K562 (cell line): ENCODE data around the gene MEF2C. TPM values are rescaled to one million over a fixed set of nuclear protein-coding genes. Genes with fewer than 3 reads are reported as not detected.

Source experiments
- ATAC-seq: fragments of 200-7000 bp; cut with Tn5 transposase; 3 replicates; pipeline ENCODE4 v1.9.1; 2020; ENCODE audit warnings: moderate library complexity
- BruUV-seq: library from RNA; stranded (reverse); fragments of 400-500 nt; replicated peaks from 2 replicates; lab custom pipeline; 2021; lab: Mats Ljungman, UMichigan
- CTCF ChIA-PET: fragments of 300-600 bp; formaldehyde crosslinking; extraction: SDS; loops from one replicate; lab custom pipeline; 2021; ENCODE audit warnings: low intra/inter-chr PET ratio; lab: Yijun Ruan, JAX
- POLR2A ChIA-PET: fragments of 300-600, 350-650 bp; sonication (Branson Sonifier 250); formaldehyde crosslinking; extraction: SDS; loops from one replicate; lab custom pipeline; 2021; ENCODE audit warnings: antibody characterized with exemption, inconsistent platforms; lab: Yijun Ruan, JAX
- DNase-seq, 4 experiments: peaks; one replicate each; pipeline versions ENCODE4 v3.0.0 to v3.0.0-alpha.2; 2011 to 2018; ENCODE audit warnings: low spot score in 3 of 4, mixed read lengths in 3 of 4; ENCODE audit errors: extremely low read depth in 1 of 4
- FAIRE-seq: peaks from 2 replicates; lab custom pipeline; 2011; peaks lifted over from hg19 to GRCh38; lab: Jason Lieb, UNC
- H2AFZ ChIP-seq: 2 replicates; pipeline ENCODE4 v1.6.0; 2011; ENCODE audit warnings: low read depth, low read length, control low read depth, inconsistent platforms
- H3K27ac ChIP-seq: fragments of 200-600 bp; 3 replicates; pipeline ENCODE4 v1.8.0; 2011; ENCODE audit warnings: low read depth, mild to moderate bottlenecking, control low read depth, inconsistent platforms, low read length, moderate library complexity, mixed read lengths; ENCODE audit errors: extremely low read depth
- H3K27me3 ChIP-seq, 2 experiments: fragments of 300-600 bp in 1 of 2; 2 replicates in 1 of 2; 3 replicates in 1 of 2; pipeline versions ENCODE4 v1.6.0 to v1.8.0; 2011; ENCODE audit warnings: inconsistent platforms in 2 of 2, low read length in 2 of 2, mild to moderate bottlenecking in 1 of 2, mixed read lengths in 1 of 2, moderate library complexity in 1 of 2; ENCODE audit not compliant: control insufficient read depth in 2 of 2, insufficient read depth in 2 of 2
- H3K36me3 ChIP-seq: fragments of 300-600 bp; 3 replicates; pipeline ENCODE4 v1.8.0; 2011; ENCODE audit warnings: mild to moderate bottlenecking, low read length, inconsistent platforms; ENCODE audit not compliant: control insufficient read depth, insufficient read depth
- H3K4me1 ChIP-seq, 2 experiments: fragments of 200-600 bp in 1 of 2; replicated peaks in 1 of 2; 2 replicates in 1 of 2; 3 replicates in 1 of 2; pipeline versions ENCODE4 v1.5.1 to v1.8.0; 2011; ENCODE audit warnings: inconsistent platforms in 2 of 2, low read length in 2 of 2, mild to moderate bottlenecking in 1 of 2, mixed read lengths in 1 of 2, moderate library complexity in 1 of 2; ENCODE audit not compliant: control insufficient read depth in 2 of 2, insufficient read depth in 2 of 2
- H3K4me2 ChIP-seq: 2 replicates; pipeline ENCODE4 v1.6.1; 2011; ENCODE audit warnings: low read length, control low read depth, inconsistent platforms, mixed read lengths; ENCODE audit not compliant: insufficient read depth
- H3K4me3 ChIP-seq: fragments of 200-600 bp; sonication (generic), shearing (Covaris generic); 2 replicates; pipeline ENCODE4 v1.5.1; 2016; ENCODE audit warnings: control low read depth, inconsistent platforms
- H3K79me2 ChIP-seq: fragments of 200-600 bp; 3 replicates; pipeline ENCODE4 v1.8.0; 2011; ENCODE audit warnings: low read length, inconsistent platforms; ENCODE audit not compliant: control insufficient read depth, insufficient read depth
- H3K9ac ChIP-seq, 2 experiments: 2 replicates each; pipeline versions ENCODE4 v1.6.0 to v1.6.1; 2011; ENCODE audit warnings: low read depth in 2 of 2, low read length in 2 of 2, control low read depth in 1 of 2, inconsistent platforms in 1 of 2, mild to moderate bottlenecking in 1 of 2, mixed read lengths in 1 of 2; ENCODE audit not compliant: insufficient read depth in 1 of 2
- H3K9me1 ChIP-seq: one replicate; pipeline ENCODE4 v1.6.0; 2011; ENCODE audit warnings: inconsistent platforms, mild to moderate bottlenecking, low read length, moderate library complexity; ENCODE audit not compliant: control insufficient read depth, insufficient read depth
- H3K9me3 ChIP-seq: replicated peaks from 2 replicates; pipeline ENCODE4 v1.5.1; 2011; ENCODE audit warnings: low read depth, low read length, inconsistent platforms; ENCODE audit not compliant: control insufficient read depth, insufficient read depth
- H4K20me1 ChIP-seq: replicated peaks from 2 replicates; pipeline ENCODE4 v1.6.1; 2011; ENCODE audit warnings: low read length, inconsistent platforms, mixed read lengths; ENCODE audit not compliant: control insufficient read depth, insufficient read depth
- ETV1 ChIP-seq: fragments of 450-650 bp; conservative IDR thresholded peaks from 2 replicates; pipeline ENCODE4 v1.6.1; 2016; ENCODE audit warnings: missing genetic modification characterization, control low read depth, low read depth, missing compliant biosample characterization
- KLF1 ChIP-seq: fragments of 450-650 bp; IDR thresholded peaks from 2 replicates; pipeline ENCODE4 v1.6.1; 2016; ENCODE audit warnings: missing genetic modification characterization, missing compliant biosample characterization
- SIN3B ChIP-seq: fragments of 450-650 bp; IDR thresholded peaks from 2 replicates; pipeline ENCODE4 v1.6.1; 2017; ENCODE audit warnings: low read depth, mild to moderate bottlenecking, moderate library complexity
- SMC3 ChIP-seq: conservative IDR thresholded peaks from 2 replicates; pipeline ENCODE4 v1.6.1; 2011; ENCODE audit warnings: low read depth, low read length, improper control_type of control experiment; ENCODE audit not compliant: insufficient read depth
- TCF7L2 ChIP-seq: fragments of 150-350 bp; IDR thresholded peaks from 2 replicates; pipeline ENCODE4 v1.6.1; 2016; ENCODE audit warnings: low read depth, mild to moderate bottlenecking, low read length, moderate library complexity
- ZZZ3 ChIP-seq: fragments of 450-650 bp; IDR thresholded peaks from 2 replicates; pipeline ENCODE4 v1.6.1; 2016; ENCODE audit warnings: antibody characterized with exemption, mild to moderate bottlenecking, moderate library complexity
- WGBS: fragments of 100-300 bp; shearing (Covaris generic); methylation state at CpG from one replicate; pipeline ENCODE4 v1.1.6; 2016; ENCODE audit warnings: low coverage, mixed read lengths; ENCODE audit not compliant: insufficient coverage; ENCODE audit errors: missing lambda C conversion rate; 5-methylcytosine and 5-hydroxymethylcytosine counted together
- in situ Hi-C: fragments of 300-500 bp; cut with MboI; formaldehyde crosslinking; loops from 4 replicates; pipeline ENCODE4 v1.15.0; 2018; ENCODE audit warnings: inconsistent platforms, mixed read lengths
- intact Hi-C: fragments of 100-400 bp; cut with micrococcal nuclease; formaldehyde crosslinking; loops from 2 replicates; pipeline ENCODE4 v1.14.2; 2022
- polyA plus RNA-seq, 8 experiments: library from polyadenylated mRNA; depleted of rRNA in 4 of 8; stranded (reverse) in 5 of 8; unstranded in 3 of 8; fragments of >200 nt; fragmentation: Nextera tagmentation in 2 of 8; fragmentation: Illumina TruSeq in 1 of 8; extraction: Ambion mirVana in 2 of 8; extraction: Trizol in 1 of 8; gene quantifications; 2 replicates each; pipeline versions ENCODE4 v1.2.1 to v1.2.3, GENCODE V29; 2011 to 2014; ENCODE audit warnings: inconsistent platforms in 1 of 8, missing spikeins in 1 of 8
- total RNA-seq, 7 experiments: library from RNA; depleted of rRNA in 6 of 7; stranded (reverse); fragments of >200 nt in 6 of 7; fragmentation: Illumina TruSeq in 2 of 7; extraction: Trizol in 2 of 7; gene quantifications; 2 replicates each; pipeline versions ENCODE4 v1.2.1 to v1.2.3, GENCODE V29; 2011 to 2021; ENCODE audit warnings: low replicate concordance in 1 of 7
- TF ChIP-seq, protein P1 (sequence below): fragments of 450-650 bp; IDR thresholded peaks from 2 replicates; pipeline ENCODE4 v1.7.1; 2018; ENCODE audit warnings: mild to moderate bottlenecking, low read depth; ENCODE audit not compliant: partially characterized antibody

Gene MEF2C
- total and polyA plus RNA-seq, 9 of the 15 experiments (the other 6 are each of a cell fraction or from before 2014, with no cell fraction given), result 25.1 to 67.8 (median 58.3) TPM

DNA sequence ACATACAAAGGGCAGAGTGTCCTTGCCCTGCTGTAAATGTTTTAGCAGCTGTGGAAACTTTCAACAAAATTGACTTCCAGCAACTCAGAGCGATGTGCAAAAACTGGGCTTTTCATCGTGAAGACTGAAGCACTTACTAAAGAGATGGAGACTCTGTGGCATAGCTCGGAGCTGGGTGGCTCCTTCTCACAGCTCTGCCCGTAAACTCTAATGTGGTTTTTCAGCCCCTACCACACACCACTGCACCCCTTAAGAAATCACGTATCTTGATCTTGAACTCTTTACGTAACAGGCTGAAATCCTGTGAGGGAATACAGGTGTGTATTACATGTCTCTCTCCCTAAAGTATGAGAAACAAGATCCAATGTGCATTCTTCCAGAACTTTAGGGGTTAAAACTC, 124.4 kb downstream of the MEF2C start:
- in situ Hi-C loops (no loop called here), intact Hi-C loops (no loop called here)
- H3K36me3 ChIP-seq, result peaks cover 23% of the 10 kb centered on the region; the same call in 2 of the 3 replicates
- H4K20me1 ChIP-seq, result no peaks in the 10 kb centered on the region
- no TSS peak for BruUV-seq
- no peaks in the 10 kb centered on the region for H3K4me1 ChIP-seq
- no peak overlapping the region for H2AFZ ChIP-seq
- no peaks in the 10 kb centered on the region for H3K9me3 ChIP-seq
- DNase-seq (no peak), ATAC-seq (no peak), FAIRE-seq (no peak)
- POLR2A ChIA-PET, result no interaction called here
- no peak overlapping the region for H3K4me3 ChIP-seq
- H3K9me1 ChIP-seq, result no peaks in the 10 kb centered on the region
- 63% methylated on average over 6 of the region's 6 CpGs for WGBS
- H3K27me3 ChIP-seq, result no peaks in the 10 kb centered on the region
- H3K9ac ChIP-seq, result no peak overlapping the region
- CTCF ChIA-PET, result no interaction called here
- TF ChIP-seq ETV1 (tag) (no peak), SIN3B (no peak), ZZZ3 (no peak), SMC3 (no peak), KLF1 (no peak), TCF7L2 (no peak)
- TF ChIP-seq, protein P1, sequence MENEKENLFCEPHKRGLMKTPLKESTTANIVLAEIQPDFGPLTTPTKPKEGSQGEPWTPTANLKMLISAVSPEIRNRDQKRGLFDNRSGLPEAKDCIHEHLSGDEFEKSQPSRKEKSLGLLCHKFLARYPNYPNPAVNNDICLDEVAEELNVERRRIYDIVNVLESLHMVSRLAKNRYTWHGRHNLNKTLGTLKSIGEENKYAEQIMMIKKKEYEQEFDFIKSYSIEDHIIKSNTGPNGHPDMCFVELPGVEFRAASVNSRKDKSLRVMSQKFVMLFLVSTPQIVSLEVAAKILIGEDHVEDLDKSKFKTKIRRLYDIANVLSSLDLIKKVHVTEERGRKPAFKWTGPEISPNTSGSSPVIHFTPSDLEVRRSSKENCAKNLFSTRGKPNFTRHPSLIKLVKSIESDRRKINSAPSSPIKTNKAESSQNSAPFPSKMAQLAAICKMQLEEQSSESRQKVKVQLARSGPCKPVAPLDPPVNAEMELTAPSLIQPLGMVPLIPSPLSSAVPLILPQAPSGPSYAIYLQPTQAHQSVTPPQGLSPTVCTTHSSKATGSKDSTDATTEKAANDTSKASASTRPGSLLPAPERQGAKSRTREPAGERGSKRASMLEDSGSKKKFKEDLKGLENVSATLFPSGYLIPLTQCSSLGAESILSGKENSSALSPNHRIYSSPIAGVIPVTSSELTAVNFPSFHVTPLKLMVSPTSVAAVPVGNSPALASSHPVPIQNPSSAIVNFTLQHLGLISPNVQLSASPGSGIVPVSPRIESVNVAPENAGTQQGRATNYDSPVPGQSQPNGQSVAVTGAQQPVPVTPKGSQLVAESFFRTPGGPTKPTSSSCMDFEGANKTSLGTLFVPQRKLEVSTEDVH, result no peak
- H3K4me2 ChIP-seq, result no peak overlapping the region
- H3K79me2 ChIP-seq, result no peaks in the 10 kb centered on the region
- no peak overlapping the region for H3K27ac ChIP-seq
